HL-60/S4 treated with retinoic acid at 250 ng/mL for 4 days and 3 days (cell line): Measurements from ENCODE around the gene CCDC74A.
"Not testable (repeated sequence)": the region's sequence is repeated elsewhere in the genome, so short reads cannot be mapped to it uniquely, and the experiment has no call there.

Source experiments
- in situ Hi-C: fragments of 300-500 bp; cut with MboI; formaldehyde crosslinking; loops from 2 replicates; pipeline ENCODE4 v1.7.0; 2022; ENCODE audit warnings: low sequenced_read_pairs

The CCDC74A gene

DNA sequence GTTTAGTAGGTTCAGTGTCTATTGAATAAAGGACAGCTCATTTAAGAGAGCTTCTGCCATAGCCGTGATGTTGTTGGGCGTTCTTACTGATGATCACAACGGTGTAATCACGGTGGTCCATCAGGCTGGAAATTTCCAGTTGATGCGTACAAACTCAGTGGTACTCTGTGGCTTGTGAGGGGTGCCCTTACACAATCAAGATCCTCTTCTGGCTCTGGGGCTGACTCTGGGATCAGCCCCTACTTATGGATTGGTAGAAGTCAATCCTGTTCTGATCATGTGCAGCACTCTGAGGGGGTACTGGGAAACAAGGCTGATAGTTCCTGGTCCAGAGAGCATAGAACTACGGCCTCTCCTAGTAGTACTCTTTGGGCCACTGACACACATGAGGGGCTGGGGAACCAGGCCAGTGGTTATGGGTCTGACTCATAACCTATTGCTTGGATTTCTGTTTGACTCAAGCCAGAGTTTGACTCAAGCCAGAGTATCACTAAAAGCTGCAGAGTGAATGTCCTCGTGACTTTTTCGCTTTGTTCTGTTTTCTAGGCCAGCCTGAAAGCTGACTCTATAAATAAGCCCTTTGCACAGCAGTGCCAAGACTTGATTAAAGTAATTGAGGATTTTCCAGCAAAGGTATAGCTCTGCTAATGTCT lies 29.2 kb upstream of the CCDC74A start:
- in situ Hi-C loops = not testable (repeated sequence)

DNA sequence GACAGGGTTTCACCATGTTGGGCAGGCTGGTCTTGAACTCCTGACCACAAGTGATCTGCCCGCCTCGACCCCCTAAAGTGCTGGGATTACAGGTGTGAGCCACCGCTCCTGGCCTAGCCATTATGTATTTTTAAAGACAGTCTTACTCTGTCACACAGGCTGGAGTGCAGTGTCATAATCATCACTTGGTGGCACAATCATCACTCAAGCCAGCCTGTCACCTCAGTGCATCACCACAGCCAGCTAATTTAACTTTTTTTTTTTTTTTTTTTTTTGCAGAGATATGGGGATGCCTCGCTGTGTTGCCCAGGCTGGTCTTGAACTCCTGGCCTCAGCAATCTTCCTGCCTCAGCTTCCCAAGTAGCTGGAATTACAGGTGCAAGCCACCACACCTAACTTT lies 24.1 kb upstream of the CCDC74A start:
- in situ Hi-C loops = not testable (repeated sequence)

DNA sequence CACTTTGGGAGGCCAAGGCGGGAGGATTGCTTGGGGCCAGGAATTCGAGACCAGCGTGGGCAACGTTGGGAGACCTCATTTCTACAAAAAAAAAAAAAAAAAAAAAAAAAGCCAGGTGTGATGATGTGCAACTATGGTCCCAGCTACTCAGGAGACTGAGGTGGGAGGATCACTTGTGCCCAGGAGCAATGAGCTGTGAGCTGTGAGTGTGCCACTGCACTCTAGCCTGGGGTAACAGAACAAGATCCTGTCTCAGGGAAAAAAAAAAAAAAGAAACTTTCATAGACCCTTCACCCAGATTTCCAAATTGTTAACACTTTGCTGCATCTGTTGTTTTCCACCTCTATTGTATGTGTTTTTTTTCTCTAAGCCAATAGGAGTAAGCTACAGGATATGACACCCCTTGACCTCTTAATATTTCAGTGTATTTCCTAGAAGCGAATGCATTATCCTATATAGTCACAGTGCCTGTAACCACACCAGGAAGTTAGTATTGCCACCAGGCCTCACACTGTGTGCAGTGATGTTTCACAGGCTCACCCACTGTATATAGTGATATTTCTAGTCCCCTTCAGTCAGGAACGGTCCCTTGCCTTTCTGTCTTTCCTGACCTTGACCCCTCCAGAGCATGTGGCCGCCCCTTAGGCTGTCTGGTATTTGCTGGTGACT lies 23.5 kb upstream of the CCDC74A start:
- in situ Hi-C loops = not testable (repeated sequence)

DNA sequence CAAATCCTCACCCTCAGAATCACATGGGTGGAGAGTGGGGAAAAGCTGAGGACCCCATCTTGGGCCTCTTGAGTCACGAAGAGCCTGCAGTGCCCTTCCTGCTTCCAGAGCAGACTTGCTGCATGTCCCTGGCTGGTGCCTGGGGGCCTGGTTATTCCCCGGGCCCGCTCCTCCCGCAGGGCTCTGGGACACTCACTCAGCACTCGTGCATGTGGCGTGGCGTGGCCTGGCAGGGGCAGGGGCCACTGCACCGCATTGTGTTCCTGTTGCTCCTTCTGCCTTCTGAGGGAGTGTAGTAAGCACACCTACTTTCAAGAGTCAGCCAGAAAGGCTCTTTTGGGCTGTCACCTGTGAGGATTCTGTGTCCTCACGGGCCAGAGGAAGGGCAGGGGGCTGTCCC lies 18.1 kb upstream of the CCDC74A start:
- in situ Hi-C loops = no loop called here

DNA sequence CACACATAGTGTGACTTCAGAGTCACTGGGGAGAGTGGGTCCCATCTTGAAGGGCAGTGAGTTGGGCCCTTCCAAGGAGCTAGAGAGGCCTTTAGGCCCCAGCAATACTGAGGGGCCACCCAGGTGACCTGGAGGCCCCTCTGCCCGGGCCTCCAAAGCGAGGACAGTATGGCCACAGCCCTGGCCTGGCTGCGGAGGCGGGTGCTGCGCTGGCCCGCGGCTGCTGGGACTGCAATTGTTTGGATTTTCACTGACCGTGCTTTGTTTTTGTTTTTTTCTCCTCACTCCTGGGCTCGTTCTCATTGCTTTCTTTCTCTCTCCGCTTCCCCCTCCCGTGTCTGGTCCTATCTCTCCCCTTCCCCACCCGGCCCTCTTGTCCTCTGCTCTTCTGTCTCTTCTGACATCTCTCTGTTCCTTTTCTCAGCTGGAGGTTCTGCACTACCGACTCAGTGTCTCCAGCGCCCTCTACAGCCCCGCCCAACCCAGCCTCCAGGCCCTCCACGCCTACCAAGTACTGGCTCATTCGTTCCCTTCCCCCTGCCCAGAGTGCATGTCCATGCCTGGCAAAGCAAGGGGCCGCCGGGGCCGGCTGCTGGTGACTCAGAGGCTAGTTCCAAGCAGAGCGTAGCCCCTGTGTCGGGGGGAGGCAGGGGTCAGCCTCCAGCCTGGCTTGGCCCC lies 16.3 kb upstream of the CCDC74A start:
- in situ Hi-C loops = not testable (repeated sequence)

DNA sequence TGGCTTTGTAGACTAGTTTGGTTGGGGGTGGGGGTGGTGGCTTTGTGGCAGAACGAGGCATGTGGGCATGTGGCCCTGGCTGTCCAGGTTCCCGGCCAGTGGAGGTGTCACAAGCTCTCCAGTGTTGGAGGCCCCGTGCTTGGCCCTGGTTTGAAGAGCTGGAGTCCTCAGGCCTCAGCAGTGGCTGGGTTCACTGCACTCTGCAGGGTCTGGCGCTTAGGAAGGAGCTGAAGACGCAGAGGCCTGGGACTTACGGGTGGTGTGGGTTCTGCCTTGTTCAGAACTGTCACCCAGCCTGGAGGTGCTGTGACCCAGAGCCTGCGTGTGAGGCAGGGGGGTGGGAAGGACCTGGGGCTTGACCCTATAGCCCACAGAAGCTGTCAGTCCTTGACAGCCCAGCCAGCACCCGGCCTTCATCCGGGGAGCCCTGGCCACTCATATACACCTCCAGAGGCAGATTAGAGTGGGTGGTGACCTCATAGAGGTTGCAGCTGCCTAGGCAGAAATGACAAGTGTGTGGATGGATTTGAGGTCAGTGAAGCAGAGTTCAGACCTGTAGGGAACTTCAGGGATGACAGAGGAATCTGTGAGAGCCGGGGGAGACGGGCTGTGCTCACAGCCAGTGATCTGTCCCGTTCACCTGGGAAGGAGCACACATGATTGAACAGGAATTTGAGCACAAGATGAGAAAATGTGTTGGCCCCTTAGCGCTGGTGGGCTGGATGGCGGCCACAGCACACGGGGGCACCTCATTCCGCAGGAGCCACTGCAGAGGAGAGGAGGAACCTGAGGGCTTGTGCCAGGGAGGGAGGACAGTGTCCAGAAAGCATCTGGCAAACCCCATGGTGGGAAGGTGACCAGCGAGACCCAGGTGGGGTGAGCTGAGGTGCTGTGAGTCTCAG lies 15.5 kb upstream of the CCDC74A start:
- in situ Hi-C loops = not testable (repeated sequence)

DNA sequence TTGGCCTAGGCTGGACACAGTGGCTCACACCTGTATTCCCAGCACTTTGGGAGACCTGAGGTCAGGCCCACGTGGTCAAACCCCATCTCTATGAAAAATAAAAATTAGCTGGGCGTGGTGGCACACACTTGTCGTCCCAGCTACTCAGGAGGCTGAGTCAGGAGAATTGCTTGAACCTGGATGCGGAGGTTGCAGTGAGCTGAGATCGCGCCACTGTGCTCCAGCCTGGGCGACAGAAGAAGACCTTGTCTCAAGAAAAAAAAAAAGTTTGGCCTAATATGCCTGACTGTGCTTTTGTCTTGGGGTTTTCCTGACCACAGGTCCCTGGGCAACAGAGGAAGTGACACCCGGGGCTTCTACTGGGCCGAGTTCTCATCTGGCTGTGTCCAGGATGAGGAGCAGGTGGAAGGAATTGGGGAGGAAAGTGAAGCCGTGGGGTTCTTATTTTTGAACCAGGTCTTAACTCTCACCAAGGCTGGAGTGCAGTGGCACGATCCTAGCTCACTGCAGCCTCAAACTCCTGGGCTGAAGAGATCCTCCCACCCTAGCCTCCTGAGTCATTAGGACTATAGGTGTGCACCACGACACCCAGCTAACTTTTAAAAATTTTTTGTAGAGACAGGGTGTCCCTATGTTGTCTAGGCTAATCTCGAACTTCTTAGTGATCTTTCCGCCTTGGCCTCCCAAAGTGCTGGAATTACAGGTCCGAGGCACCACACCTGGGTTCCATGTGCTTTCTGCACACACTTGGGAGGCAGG lies 13.1 kb upstream of the CCDC74A start:
- in situ Hi-C loops = not testable (repeated sequence)

DNA sequence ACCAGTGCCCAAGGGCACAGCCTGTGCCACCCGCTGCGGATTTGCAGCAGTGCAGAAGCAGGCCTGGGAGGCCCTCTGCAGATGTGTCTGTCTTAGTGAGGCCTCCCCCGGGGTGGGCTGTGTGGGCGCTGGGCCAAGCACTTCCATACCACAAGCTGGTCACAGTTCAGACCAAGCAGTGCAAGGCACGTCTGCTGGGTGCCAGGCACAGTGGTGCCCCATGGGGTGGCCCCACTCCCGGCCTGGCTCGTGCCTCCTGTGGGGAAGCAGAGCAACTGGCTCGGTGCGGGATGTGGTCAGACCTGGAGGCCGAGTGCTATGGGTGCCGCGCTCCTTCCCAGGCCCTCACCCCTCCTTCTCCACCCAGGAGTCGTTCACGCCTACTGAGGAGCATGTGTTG lies 12.5 kb upstream of the CCDC74A start:
- in situ Hi-C loops = not testable (repeated sequence)

DNA sequence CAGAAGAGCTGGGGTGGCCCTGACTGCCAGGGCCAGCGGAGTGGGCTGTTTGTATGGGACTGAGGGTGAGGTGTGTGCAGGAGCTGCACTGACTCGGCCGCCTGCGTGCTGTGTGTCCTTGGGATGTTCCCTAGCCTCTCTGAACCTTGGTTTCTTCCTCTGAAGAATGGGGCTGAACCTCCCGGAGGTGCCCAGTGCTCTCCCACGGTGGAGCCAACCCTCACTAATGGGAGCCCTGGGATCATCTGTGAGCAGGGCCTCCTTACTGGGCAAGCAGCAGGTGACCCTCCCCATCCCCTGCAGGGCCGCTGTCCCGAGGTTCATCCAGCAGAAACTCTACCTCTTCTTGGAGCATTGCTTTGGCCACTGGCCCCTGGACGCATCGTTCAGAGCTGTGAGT lies 11.7 kb upstream of the CCDC74A start:
- in situ Hi-C loops = no loop called here

DNA sequence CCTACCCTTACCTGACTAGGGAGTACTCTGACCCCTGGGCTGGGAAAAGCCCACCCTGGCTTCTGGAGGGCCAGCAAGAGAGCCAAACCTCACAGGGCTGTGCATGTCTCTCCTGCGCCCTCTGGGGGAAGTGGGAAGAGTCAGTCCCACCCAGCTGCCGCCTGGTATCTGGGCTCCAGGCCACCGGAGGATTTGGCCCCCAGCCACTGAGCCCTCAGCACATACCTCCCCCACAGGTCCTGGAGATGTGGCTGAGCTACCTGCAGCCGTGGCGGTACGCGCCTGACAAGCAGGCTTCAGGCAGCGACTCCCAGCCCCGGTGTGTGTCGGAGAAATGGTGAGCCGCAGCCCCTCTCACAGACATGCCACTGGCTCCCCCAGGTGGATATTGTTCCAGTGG lies 11.1 kb upstream of the CCDC74A start:
- in situ Hi-C loops = not testable (repeated sequence)

DNA sequence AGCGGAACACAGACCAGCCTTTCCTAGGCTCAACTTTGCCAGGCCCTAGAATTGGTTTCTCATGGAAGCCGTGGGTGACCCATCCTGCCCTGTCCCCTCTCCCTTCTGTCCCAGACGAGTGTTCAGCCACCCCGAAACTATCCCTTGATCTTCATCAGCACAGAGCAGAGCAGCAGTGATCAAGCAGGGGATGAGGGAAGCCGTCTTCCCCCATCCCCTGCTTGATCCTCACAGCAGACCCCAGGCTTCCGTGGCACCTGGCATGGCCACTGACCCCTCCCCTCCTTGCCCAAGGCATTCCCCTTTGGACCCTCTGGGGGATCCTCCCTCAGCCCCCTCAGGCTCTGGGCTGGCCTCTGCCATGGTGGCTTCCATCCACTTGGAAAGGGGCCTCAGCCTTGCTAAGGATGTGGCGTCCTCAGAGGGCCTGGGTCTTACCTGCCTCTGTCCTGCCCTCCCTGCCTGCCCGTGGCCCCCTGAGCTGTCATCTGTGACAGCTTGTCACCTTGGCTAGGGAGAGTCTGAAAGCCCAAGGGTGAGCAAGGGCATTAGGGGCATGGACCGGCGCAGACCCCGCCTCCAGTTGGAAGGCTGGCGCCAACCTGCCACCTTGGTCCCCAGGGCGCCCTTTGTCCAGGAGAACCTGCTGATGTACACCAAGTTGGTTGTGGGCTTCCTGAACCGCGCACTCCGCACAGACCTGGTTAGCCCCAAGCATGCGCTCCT lies 10.4 kb upstream of the CCDC74A start:
- in situ Hi-C loops = no loop called here

DNA sequence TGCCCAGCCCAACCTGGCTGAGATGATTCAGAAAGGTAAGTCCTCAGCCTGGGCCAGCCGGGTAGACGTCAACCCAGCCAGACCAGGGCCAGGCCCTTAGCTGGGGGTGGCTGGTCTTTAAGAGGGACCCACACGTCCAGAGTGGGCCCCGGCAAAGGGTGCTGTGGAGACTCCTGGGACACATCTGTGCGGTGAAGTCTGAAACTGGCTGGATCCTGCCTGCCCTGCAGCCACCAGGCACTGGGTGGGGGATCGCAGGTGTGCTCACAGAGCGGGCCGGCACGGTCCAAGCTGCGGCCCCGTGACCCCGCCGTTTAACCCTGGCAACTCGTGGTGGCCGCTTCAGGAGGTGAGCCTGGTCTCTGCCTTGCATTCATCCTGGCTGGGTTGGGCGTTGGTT lies 9.8 kb upstream of the CCDC74A start:
- in situ Hi-C loops = not testable (repeated sequence)

DNA sequence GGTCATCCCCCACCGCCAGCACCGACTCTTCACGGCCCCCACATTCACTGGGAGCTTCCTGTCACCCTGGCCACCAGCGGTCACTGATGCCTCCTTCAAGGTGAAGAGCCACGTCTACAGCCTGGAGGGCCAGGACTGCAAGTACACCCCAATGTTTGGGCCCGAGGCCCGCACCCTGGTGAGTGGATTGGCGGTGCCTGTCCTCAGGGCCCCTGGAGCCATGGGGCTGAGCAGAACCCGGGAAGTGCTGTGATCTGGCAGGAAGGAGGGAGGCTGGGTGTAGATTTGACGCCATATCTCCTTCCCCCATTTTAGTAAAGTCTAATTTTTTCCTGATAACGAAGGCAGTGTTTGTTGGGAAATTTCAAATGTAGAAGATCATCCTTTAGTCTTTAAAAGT lies 9.2 kb upstream of the CCDC74A start:
- in situ Hi-C loops = not testable (repeated sequence)

DNA sequence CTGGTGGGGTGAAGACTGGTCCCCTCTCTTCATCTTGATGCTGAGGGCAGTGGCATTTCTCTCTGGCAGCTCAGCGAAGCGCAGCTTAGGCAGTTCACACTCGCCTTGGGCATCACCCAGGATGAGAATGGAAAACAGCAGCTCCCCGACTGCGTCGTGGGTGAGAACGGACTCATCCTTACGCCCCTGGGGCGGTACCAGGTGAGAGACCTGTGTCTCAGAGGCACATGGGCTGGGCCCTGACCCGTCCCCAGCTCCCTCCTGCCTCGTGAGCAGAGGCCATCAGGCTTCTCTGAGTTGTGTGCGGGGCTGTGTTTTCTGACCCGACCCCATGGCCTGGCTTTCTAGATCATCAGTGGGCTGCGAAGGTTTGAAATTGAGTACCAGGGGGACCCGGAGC lies 8.2 kb upstream of the CCDC74A start:
- in situ Hi-C loops = no loop called here

DNA sequence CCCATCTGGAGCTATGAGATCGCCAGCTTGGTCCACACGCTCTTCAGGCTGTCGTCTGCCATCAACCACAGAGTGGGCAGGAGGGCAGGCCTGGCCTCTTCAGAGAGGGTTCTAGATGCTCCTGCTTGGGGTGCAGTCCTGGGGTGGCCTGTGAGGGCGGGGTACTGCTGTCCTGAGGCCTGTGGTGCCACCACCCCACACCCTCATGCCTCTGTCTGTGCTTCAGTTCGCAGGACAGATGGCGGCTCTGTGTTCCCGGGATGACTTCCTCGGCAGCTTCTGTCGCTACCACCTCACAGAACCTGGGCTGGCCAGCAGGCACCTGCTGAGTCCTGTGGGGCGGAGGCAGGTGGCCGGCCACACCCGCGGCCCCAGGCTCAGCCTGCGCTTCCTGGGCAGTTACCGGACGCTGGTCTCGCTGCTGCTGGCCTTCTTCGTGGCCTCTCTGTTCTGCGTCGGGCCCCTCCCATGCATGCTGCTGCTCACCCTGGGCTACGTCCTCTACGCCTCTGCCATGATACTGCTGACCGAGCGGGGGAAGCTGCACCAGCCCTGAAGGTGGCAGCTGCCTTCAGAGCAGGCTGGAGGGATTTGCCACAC lies 7.7 kb upstream of the CCDC74A start:
- in situ Hi-C loops = not testable (repeated sequence)

DNA sequence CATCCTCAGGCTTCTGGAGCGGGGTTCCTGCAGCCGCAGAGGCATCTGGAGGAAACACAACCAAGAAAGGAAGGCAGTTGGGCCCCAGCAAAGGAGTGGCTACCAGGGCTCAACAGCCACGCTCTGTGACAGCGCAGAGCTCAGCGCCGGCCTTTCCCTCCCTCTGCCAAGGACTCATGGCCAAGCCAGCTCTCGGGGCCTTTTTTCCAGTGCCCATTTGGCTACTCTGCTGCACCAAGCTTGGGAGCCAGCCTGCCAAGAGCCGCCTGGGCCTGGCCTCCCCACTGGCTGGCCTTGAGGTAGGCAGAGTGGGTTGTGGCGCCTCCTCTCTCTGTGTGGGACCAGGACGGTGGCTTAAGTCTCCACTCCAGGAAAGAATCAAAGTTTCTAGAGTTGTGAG lies 7.2 kb upstream of the CCDC74A start:
- in situ Hi-C loops = no loop called here

DNA sequence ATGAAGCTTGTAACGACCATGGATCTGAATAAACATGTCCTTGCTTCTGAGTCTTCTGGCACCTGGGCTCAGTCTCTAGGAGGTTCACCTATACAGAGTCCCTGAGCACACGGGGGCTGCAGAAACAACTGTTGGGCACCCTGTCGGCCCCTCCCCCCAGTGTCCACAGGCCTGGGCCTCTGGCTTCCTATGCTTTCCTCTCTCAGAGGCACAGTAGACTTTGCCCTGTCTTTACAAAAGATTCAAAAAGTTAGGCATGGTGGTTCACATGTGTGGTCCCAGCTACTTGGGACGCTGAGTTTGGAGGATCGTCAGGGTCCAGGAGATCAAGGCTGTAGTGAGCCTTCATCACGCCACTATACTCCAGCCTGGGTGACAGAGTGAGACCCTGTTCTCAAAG lies 6.2 kb upstream of the CCDC74A start:
- in situ Hi-C loops = not testable (repeated sequence)

DNA sequence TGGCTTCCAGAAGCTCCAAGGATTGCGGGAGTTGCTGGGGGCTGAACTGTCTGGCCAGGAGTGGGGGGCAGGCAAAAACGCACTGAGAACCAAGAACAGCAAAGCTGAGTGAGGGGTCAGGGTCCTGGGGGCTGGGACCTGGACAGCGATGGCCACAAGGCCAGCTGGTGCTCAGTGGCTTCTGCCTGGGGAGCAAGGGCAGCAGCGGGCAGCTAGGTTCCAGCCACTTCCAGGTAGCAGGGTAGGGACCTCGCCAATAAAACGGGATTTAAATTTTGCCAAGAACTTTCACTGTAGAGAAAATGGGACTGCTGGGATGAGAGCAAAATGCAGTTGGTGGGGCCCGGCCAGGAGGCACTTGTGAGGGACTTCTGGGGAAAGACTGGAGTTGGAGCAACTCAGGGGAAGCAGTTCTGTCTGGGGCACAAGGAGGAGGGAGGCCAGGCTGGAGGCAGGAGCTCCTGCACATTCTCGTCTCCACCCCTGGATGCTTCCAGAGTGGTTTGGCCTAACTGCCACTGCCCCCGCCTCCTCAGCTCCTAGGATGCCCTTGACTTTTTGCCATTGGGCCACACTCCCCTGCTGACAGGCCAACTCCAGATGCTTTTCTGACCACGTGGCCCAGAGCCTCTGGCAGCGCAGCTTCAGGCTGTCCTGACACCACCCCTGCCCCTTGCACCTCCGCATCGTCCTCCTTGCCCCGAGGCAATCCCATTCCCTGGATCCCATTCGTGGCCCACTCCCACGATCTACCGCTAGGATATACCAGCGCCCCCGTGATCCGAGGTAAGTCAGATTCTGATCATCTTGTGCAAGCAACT lies 5.5 kb upstream of the CCDC74A start:
- in situ Hi-C loops = no loop called here

DNA sequence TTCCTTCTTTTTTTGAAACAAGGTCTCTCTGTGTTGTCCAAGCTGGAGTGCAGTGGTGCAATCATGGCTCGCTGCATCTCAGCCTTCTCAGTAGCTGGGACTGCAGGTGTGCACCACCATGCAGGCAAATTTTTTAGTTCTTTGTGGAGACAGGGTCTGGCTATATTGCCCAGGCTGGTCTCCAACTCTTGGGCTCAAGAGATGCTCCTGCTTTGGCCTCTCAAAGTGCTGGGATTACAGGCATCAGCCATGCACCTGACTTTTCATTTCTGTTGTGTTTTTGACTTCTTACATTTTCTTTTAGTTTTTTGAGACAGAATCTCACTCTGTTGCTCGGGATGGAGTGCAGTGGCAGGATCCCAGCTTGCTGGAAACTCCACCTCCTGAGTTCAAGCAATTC lies 2.4 kb upstream of the CCDC74A start:
- in situ Hi-C loops = not testable (repeated sequence)
